Astrocyte of the spinal cord (primary cell): Measurements from ENCODE around the gene KLHL22.
"Not testable (repeated sequence)": the region's sequence is repeated elsewhere in the genome, so short reads cannot be mapped to it uniquely, and the experiment has no call there.

Source experiments
- DNase-seq: peaks from one replicate; pipeline ENCODE4 v3.0.0; 2011; ENCODE audit warnings: low read depth, low spot score
- H3K4me3 ChIP-seq: 2 replicates; pipeline ENCODE4 v1.5.1; 2011; ENCODE audit warnings: low read depth, mild to moderate bottlenecking, low read length, moderate library complexity
- in situ Hi-C: cut with HindIII; loops from 2 replicates; pipeline ENCODE4 v1.10.0; 2017; ENCODE audit warnings: low sequenced_read_pairs
- TF ChIP-seq, protein P1 (sequence below): IDR thresholded peaks from 2 replicates; pipeline ENCODE4 v1.5.1; 2012; ENCODE audit warnings: low read depth, mild to moderate bottlenecking, low read length, inconsistent platforms

The KLHL22 gene

DNA sequence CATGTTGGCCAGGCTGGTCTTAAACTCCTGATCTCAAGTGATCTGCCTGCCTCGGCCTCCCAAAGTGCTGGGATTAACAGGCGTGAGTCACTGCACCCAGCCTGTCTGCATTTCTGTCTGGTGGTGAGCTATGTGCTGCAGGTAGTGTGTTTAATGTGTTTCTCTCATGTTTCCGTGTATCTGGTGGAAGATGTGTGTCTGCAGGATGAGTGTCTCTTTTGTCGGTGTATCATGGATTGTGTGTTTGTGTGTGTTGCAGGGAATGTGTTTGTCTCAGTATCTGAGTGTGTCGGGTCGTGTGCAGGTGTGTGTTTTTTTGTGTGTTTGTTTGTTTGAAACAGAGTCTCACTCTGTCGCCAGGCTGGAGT is 74.1 kb downstream of the KLHL22 start:
- TF ChIP-seq, protein P1, sequence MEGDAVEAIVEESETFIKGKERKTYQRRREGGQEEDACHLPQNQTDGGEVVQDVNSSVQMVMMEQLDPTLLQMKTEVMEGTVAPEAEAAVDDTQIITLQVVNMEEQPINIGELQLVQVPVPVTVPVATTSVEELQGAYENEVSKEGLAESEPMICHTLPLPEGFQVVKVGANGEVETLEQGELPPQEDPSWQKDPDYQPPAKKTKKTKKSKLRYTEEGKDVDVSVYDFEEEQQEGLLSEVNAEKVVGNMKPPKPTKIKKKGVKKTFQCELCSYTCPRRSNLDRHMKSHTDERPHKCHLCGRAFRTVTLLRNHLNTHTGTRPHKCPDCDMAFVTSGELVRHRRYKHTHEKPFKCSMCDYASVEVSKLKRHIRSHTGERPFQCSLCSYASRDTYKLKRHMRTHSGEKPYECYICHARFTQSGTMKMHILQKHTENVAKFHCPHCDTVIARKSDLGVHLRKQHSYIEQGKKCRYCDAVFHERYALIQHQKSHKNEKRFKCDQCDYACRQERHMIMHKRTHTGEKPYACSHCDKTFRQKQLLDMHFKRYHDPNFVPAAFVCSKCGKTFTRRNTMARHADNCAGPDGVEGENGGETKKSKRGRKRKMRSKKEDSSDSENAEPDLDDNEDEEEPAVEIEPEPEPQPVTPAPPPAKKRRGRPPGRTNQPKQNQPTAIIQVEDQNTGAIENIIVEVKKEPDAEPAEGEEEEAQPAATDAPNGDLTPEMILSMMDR: no peak
- no peak for DNase-seq
- no peak overlapping the region for H3K4me3 ChIP-seq
- in situ Hi-C loops: no loop called here

GRCh38 chr22:20420157-20420842 is 75.3 kb downstream of the KLHL22 start:
- TF ChIP-seq, protein P1: no peak
- DNase-seq: no peak
- in situ Hi-C loops: no loop called here
- H3K4me3 ChIP-seq: no peak overlapping the region

GRCh38 chr22:20419664-20419951 is 76.0 kb downstream of the KLHL22 start:
- no peak overlapping the region for H3K4me3 ChIP-seq
- in situ Hi-C loops: no loop called here
- TF ChIP-seq, protein P1: no peak
- no peak for DNase-seq

GRCh38 chr22:20418211-20418788 is 77.3 kb downstream of the KLHL22 start:
- peak overlapping the region; percentile 40 for H3K4me3 ChIP-seq
- peak; percentile 77 for DNase-seq
- TF ChIP-seq, protein P1: peak; percentile 84
- in situ Hi-C loops: no loop called here

DNA sequence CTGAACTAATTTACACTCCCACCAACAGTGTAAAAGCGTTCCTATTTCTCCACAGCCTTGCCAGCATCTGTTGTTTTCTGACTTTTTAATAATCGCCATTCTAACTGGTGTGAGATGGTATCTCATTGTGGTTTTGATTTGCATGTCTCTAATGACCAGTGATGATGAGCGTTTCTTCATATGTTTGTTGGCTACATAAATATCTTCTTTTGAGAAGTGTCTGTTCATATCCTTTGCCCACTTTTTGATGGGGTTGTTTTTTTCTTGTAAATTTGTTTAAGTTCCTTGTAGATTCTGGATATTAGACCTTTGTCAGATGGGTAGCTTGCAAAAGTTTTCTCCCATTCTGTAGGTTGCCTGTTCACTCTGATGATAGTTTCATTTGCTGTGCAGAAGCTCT is 79.9 kb downstream of the KLHL22 start:
- H3K4me3 ChIP-seq, in situ Hi-C loops, DNase-seq: not testable (repeated sequence)

DNA sequence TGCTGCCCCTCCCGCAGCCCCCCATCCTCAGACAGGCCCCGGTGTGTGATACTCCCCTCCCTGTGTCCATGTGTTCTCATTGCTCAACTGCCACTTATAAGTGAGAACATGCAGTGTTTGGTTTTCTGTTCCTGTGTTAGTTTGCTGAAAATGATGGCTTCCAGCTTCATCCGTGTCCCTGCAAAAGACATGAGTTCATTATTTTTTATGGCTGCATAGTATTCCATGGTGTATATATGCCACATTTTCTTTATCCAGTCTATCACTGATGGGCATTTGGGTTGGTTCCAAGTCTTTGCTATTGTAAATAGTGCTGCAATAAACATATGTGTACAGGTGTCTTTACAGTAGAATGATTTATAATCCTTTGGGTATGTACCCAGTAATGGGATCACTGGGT is 80.4 kb downstream of the KLHL22 start:
- H3K4me3 ChIP-seq, in situ Hi-C loops, DNase-seq: not testable (repeated sequence)

- DNase-seq: no peak
- in situ Hi-C loops: no loop called here
- no peak overlapping the region for H3K4me3 ChIP-seq
- TF ChIP-seq, protein P1: no peak
Observed at GRCh38 chr22:20414450-20414849, 81.1 kb downstream of the KLHL22 start.

GRCh38 chr22:20414059-20414440 is 81.5 kb downstream of the KLHL22 start:
- TF ChIP-seq, protein P1: no peak
- no peak overlapping the region for H3K4me3 ChIP-seq
- in situ Hi-C loops: no loop called here
- no peak for DNase-seq
